Calu3 (cell line): ENCODE results near the gene POR. TPM values are rescaled to one million over a fixed set of nuclear protein-coding genes. Genes with fewer than 3 reads are reported as not detected.

Experiments
- BruUV-seq: library from RNA; stranded (reverse); fragments of 400-500 nt; replicated peaks from 2 replicates; lab custom pipeline; 2021; lab: Mats Ljungman, UMichigan
- CTCF ChIA-PET: fragments of 300-600 bp; sonication (Branson Sonifier 250); formaldehyde crosslinking; loops from one replicate; lab custom pipeline; 2022; ENCODE audit warnings: antibody characterized with exemption; lab: Charles Lee
- DNase-seq: peaks from one replicate; pipeline ENCODE4 v3.0.0; 2022
- H3K27ac Mint-ChIP-seq: one replicate; pipeline ENCODE4 v1.8.0; 2022; ENCODE audit warnings: mixed read lengths; ENCODE audit not compliant: unreplicated experiment
- H3K27me3 Mint-ChIP-seq: one replicate; pipeline ENCODE4 v1.8.0; 2022; ENCODE audit warnings: mixed read lengths; ENCODE audit not compliant: unreplicated experiment
- H3K36me3 Mint-ChIP-seq: one replicate; pipeline ENCODE4 v1.8.0; 2022; ENCODE audit warnings: mild to moderate bottlenecking, moderate library complexity, mixed read lengths; ENCODE audit not compliant: insufficient read depth, unreplicated experiment
- H3K4me1 Mint-ChIP-seq: one replicate; pipeline ENCODE4 v1.8.0; 2022; ENCODE audit warnings: mild to moderate bottlenecking, low read depth, mixed read lengths; ENCODE audit not compliant: unreplicated experiment
- H3K4me3 Mint-ChIP-seq: one replicate; pipeline ENCODE4 v1.8.0; 2022; ENCODE audit warnings: mild to moderate bottlenecking, low read depth, moderate library complexity, mixed read lengths; ENCODE audit not compliant: unreplicated experiment
- H3K9me3 Mint-ChIP-seq: one replicate; pipeline ENCODE4 v1.8.0; 2022; ENCODE audit warnings: low read depth, mixed read lengths; ENCODE audit not compliant: unreplicated experiment
- CTCF ChIP-seq: fragments of 200-600 bp; IDR thresholded peaks from one replicate; pipeline ENCODE4 v1.8.0; 2022; ENCODE audit warnings: antibody characterized with exemption; ENCODE audit not compliant: unreplicated experiment
- intact Hi-C: fragments of 100-400 bp; cut with micrococcal nuclease; formaldehyde crosslinking; loops from one replicate; pipeline ENCODE4 v1.10.0; 2022; ENCODE audit not compliant: unreplicated experiment
- total RNA-seq: library from RNA; stranded (reverse); gene quantifications from 2 replicates; pipeline ENCODE4 v1.2.3, GENCODE V29; 2022

Gene POR
- total RNA-seq, 1 experiment from 2014 or later, result 65.8 TPM

GRCh38 chr7:75955331-75955955, 40.5 kb downstream of the POR start:
- CTCF ChIA-PET, result no interaction called here
- BruUV-seq, result no TSS peak
- DNase-seq, result no peak
- Mint-ChIP-seq H3K4me3 (no peak overlapping the region), H3K9me3 (no peaks in the 10 kb centered on the region), H3K27me3 (no peaks in the 10 kb centered on the region), H3K36me3 (peaks cover 22% of the 10 kb centered on the region), H3K4me1 (peaks cover 19% of the 10 kb centered on the region), H3K27ac (no peak overlapping the region)
- intact Hi-C loops, result loop anchor here (5.0 kb wide), 1 partner anchor 88 kb away; no protein-coding TSS in a partner anchor
- no peak for TF ChIP-seq CTCF

GRCh38 chr7:75957021-75957736, 42.2 kb downstream of the POR start:
- intact Hi-C loops, result loop anchor here (5.0 kb wide), 1 partner anchor 90 kb away; no protein-coding TSS in a partner anchor
- Mint-ChIP-seq H3K9me3 (no peaks in the 10 kb centered on the region), H3K4me1 (peaks cover 19% of the 10 kb centered on the region), H3K36me3 (peaks cover 22% of the 10 kb centered on the region), H3K4me3 (peak overlapping the region; percentile 55), H3K27me3 (no peaks in the 10 kb centered on the region), H3K27ac (peak overlapping the region; percentile 76)
- TF ChIP-seq CTCF, result no peak
- no TSS peak for BruUV-seq
- CTCF ChIA-PET, result interaction anchor here (0.6 to 1.3 kb wide), 3 partner anchors 12 to 133 kb away, joined by 3 to 4 read pairs (median 4); no protein-coding TSS in a partner anchor
- DNase-seq, result peak; percentile 71

GRCh38 chr7:75958802-75959543, 44.0 kb downstream of the POR start:
- BruUV-seq, result no TSS peak
- peaks cover 19% of the 10 kb centered on the region for H3K36me3 Mint-ChIP-seq
- intact Hi-C loops, result loop anchor here (5.0 kb wide), 1 partner anchor 92 kb away; no protein-coding TSS in a partner anchor

More at GRCh38 chr7:75958802-75959543, 44.0 kb downstream of the POR start:
- peak overlapping the region; percentile 36 for H3K27ac Mint-ChIP-seq
- no peaks in the 10 kb centered on the region for H3K27me3 Mint-ChIP-seq
- H3K4me3 Mint-ChIP-seq, result peak overlapping the region; percentile 18
- H3K9me3 Mint-ChIP-seq, result no peaks in the 10 kb centered on the region
- DNase-seq, result no peak
- no peak for TF ChIP-seq CTCF
- peaks cover 19% of the 10 kb centered on the region for H3K4me1 Mint-ChIP-seq
- CTCF ChIA-PET, result interaction anchor here (0.5 kb wide), 1 partner anchor 17 kb away, joined by 3 read pairs; no protein-coding TSS in a partner anchor
